DND-41 (cell line): ENCODE measurements around the gene SUSD6.

Experiments used
- ATAC-seq: fragments of 200-7000 bp; cut with Tn5 transposase; 3 replicates; pipeline ENCODE4 v1.9.1; 2021; ENCODE audit warnings: low read depth; ENCODE audit not compliant: insufficient read depth
- DNase-seq: peaks from one replicate; pipeline ENCODE4 v3.0.0-alpha.2; 2020
- H2AFZ ChIP-seq: 2 replicates; pipeline ENCODE4 v1.6.0; 2012; ENCODE audit warnings: low read depth, low read length
- H3K27ac ChIP-seq: 2 replicates; pipeline ENCODE4 v1.5.1; 2012; ENCODE audit warnings: low read length, inconsistent platforms
- H3K27me3 ChIP-seq: fragments of 200-600 bp; sonication (generic); 2 replicates; pipeline ENCODE4 v1.6.0; 2012; ENCODE audit warnings: low read length, mild to moderate bottlenecking, inconsistent platforms; ENCODE audit not compliant: insufficient read depth, poor library complexity
- H3K36me3 ChIP-seq: 2 replicates; pipeline ENCODE4 v1.5.1; 2012; ENCODE audit warnings: low read length, inconsistent platforms; ENCODE audit not compliant: insufficient read depth
- H3K4me1 ChIP-seq: 2 replicates; pipeline ENCODE4 v1.5.1; 2012; ENCODE audit warnings: mild to moderate bottlenecking, low read length; ENCODE audit not compliant: insufficient read depth
- H3K4me2 ChIP-seq: 2 replicates; pipeline ENCODE4 v1.6.0; 2012; ENCODE audit warnings: mild to moderate bottlenecking, moderate library complexity, low read length, inconsistent platforms; ENCODE audit not compliant: insufficient read depth
- H3K4me3 ChIP-seq, 2 experiments: fragments of 200-600 bp in 1 of 2; shearing (Covaris generic) in 1 of 2; 2 replicates each; pipeline ENCODE4 v1.5.1; 2012 to 2016; ENCODE audit warnings: inconsistent platforms in 2 of 2, low read length in 2 of 2, mild to moderate bottlenecking in 2 of 2, low read depth in 1 of 2, moderate library complexity in 1 of 2
- H3K79me2 ChIP-seq: 2 replicates; pipeline ENCODE4 v1.6.0; 2012; ENCODE audit warnings: low read length, inconsistent platforms; ENCODE audit not compliant: insufficient read depth
- H3K9ac ChIP-seq: 2 replicates; pipeline ENCODE4 v1.6.0; 2012; ENCODE audit warnings: low read depth, mild to moderate bottlenecking, inconsistent platforms, low read length, moderate library complexity
- H3K9me3 ChIP-seq: 2 replicates; pipeline ENCODE4 v1.5.1; 2012; ENCODE audit warnings: low read length, moderate library complexity, mild to moderate bottlenecking, inconsistent platforms; ENCODE audit not compliant: insufficient read depth, severe bottlenecking
- H4K20me1 ChIP-seq: 2 replicates; pipeline ENCODE4 v1.6.0; 2012; ENCODE audit warnings: low read length; ENCODE audit not compliant: insufficient read depth
- CTCF ChIP-seq: IDR thresholded peaks from 2 replicates; pipeline ENCODE4 v1.5.1; 2012; ENCODE audit warnings: borderline replicate concordance, low read length, moderate library complexity, mild to moderate bottlenecking; ENCODE audit not compliant: poor library complexity, severe bottlenecking; ENCODE audit errors: extremely low read depth
- EZH2 ChIP-seq: IDR thresholded peaks from 3 replicates; pipeline ENCODE4 v1.6.1; 2012; ENCODE audit warnings: borderline replicate concordance, low read depth, mild to moderate bottlenecking, moderate library complexity, low read length, inconsistent platforms; ENCODE audit not compliant: severe bottlenecking

Gene SUSD6

GRCh38 chr14:69711065-69711464, 99.7 kb downstream of the SUSD6 start:
- ATAC-seq, result no peak

GRCh38 chr14:69711477-69711876, 100.1 kb downstream of the SUSD6 start:
- TF ChIP-seq CTCF (no peak), EZH2 (no peak)
- Histone ChIP-seq H3K4me2 (no peak overlapping the region), H3K4me1 (peaks cover 7% of the 10 kb centered on the region; the same call in 1 of the 2 replicates), H3K4me3 (no peak overlapping the region), H2AFZ (no peak overlapping the region), H3K36me3 (peaks cover 42% of the 10 kb centered on the region), H3K9ac (no peak overlapping the region), H3K79me2 (no peaks in the 10 kb centered on the region), H3K27ac (no peak overlapping the region), H3K9me3 (no peaks in the 10 kb centered on the region), H4K20me1 (no peaks in the 10 kb centered on the region), H3K27me3 (no peaks in the 10 kb centered on the region)
- no peak for DNase-seq
- ATAC-seq, result no peak

More at GRCh38 chr14:69711065-69711464, 99.7 kb downstream of the SUSD6 start:
- peaks cover 42% of the 10 kb centered on the region for H3K36me3 ChIP-seq
- peaks cover 3% of the 10 kb centered on the region; the same call in 1 of the 2 replicates for H3K4me1 ChIP-seq
- H3K79me2 ChIP-seq, result no peaks in the 10 kb centered on the region
- no peak for TF ChIP-seq CTCF
- no peak for TF ChIP-seq EZH2
- H3K4me2 ChIP-seq, result no peak overlapping the region
- H3K27ac ChIP-seq, result no peak overlapping the region
- no peaks in the 10 kb centered on the region for H3K27me3 ChIP-seq
- H4K20me1 ChIP-seq, result no peaks in the 10 kb centered on the region
- no peak for DNase-seq
- H3K9ac ChIP-seq, result no peak overlapping the region
- H3K4me3 ChIP-seq, result no peak overlapping the region
- H3K9me3 ChIP-seq, result no peaks in the 10 kb centered on the region
- no peak overlapping the region for H2AFZ ChIP-seq

GRCh38 chr14:69711881-69712560, 100.6 kb downstream of the SUSD6 start:
- Histone ChIP-seq H2AFZ (no peak overlapping the region), H3K9ac (no peak overlapping the region), H3K79me2 (no peaks in the 10 kb centered on the region), H3K27me3 (no peaks in the 10 kb centered on the region), H3K27ac (no peak overlapping the region), H3K4me2 (no peak overlapping the region), H3K4me3 (no peak overlapping the region), H3K36me3 (peaks cover 42% of the 10 kb centered on the region), H3K9me3 (no peaks in the 10 kb centered on the region), H4K20me1 (no peaks in the 10 kb centered on the region), H3K4me1 (peaks cover 11% of the 10 kb centered on the region; the same call in 1 of the 2 replicates)
- DNase-seq (no peak), ATAC-seq (no peak)
- TF ChIP-seq CTCF (no peak), EZH2 (no peak)
